Renal pelvis (tissue), 12 donors: ENCODE measurements around the gene NEMP2. TPM values are rescaled to one million over a fixed set of nuclear protein-coding genes. Genes with fewer than 3 reads are reported as not detected.
A peak's percentile ranks its signal among the peaks of the same experiment; 100 is the strongest.

Source experiments
- DNase-seq: peaks from one replicate; pipeline ENCODE4 v3.0.0-alpha.2; 2013
- long read RNA-seq, 16 experiments: transcript quantifications; one replicate each; lab custom pipeline, GENCODE V29; 2026
- polyA plus RNA-seq, 3 donors: library from polyadenylated mRNA; unstranded; fragments of 120-200 nt; gene quantifications; one replicate each; pipeline ENCODE4 v1.2.1, GENCODE V29; 2013; ENCODE audit not compliant: insufficient read length in 3 of 3

Gene NEMP2
- 10 to 100 TPM; 11.2 to 13.7 (median 11.8) TPM for polyA plus RNA-seq
- long read RNA-seq, donor 1, full-length matches to known transcripts: 2 of 2 reads
- long read RNA-seq, donor 1, partial matches to known transcripts: 0 of 2 reads
- long read RNA-seq, donor 1, other reads (novel, unspliced or antisense): 0 of 2 reads
- long read RNA-seq, donor 2, full-length matches to known transcripts: 1 of 1 reads
- long read RNA-seq, donor 2, partial matches to known transcripts: 0 of 1 reads
- long read RNA-seq, donor 2, other reads (novel, unspliced or antisense): 0 of 1 reads
- long read RNA-seq, donor 3: 0 reads
- long read RNA-seq, donor 4, full-length matches to known transcripts: 1 of 1 reads
- long read RNA-seq, donor 4, partial matches to known transcripts: 0 of 1 reads
- long read RNA-seq, donor 4, other reads (novel, unspliced or antisense): 0 of 1 reads
- long read RNA-seq, donor 5, partial matches to known transcripts: 7 of 7 reads
- long read RNA-seq, donor 5, other reads (novel, unspliced or antisense): 0 of 7 reads
- long read RNA-seq, donor 6, full-length matches to known transcripts: 2 of 19 reads
- long read RNA-seq, donor 6, partial matches to known transcripts: 12 of 19 reads
- long read RNA-seq, donor 6, other reads (novel, unspliced or antisense): 5 of 19 reads
- long read RNA-seq, donor 7, full-length matches to known transcripts: 1 of 1 reads
- long read RNA-seq, donor 7, partial matches to known transcripts: 0 of 1 reads
- long read RNA-seq, donor 7, other reads (novel, unspliced or antisense): 0 of 1 reads
- long read RNA-seq, donor 8, full-length matches to known transcripts: 1 of 1 reads
- long read RNA-seq, donor 8, partial matches to known transcripts: 0 of 1 reads
- long read RNA-seq, donor 8, other reads (novel, unspliced or antisense): 0 of 1 reads
- long read RNA-seq, donor 9, full-length matches to known transcripts: 2 of 2 reads
- long read RNA-seq, donor 9, partial matches to known transcripts: 0 of 2 reads
- long read RNA-seq, donor 9, other reads (novel, unspliced or antisense): 0 of 2 reads
- long read RNA-seq, donor 10, full-length matches to known transcripts: 1 of 1 reads
- long read RNA-seq, donor 10, partial matches to known transcripts: 0 of 1 reads
- long read RNA-seq, donor 10, other reads (novel, unspliced or antisense): 0 of 1 reads
- long read RNA-seq, donor 11, full-length matches to known transcripts: 1 of 1 reads
- long read RNA-seq, donor 11, partial matches to known transcripts: 0 of 1 reads
- long read RNA-seq, donor 11, other reads (novel, unspliced or antisense): 0 of 1 reads
- long read RNA-seq, donor 12, full-length matches to known transcripts: 3 of 8 reads
- long read RNA-seq, donor 12, partial matches to known transcripts: 0 of 8 reads
- long read RNA-seq, donor 12, other reads (novel, unspliced or antisense): 5 of 8 reads
- long read RNA-seq, donor 13, full-length matches to known transcripts: 1 of 1 reads
- long read RNA-seq, donor 13, partial matches to known transcripts: 0 of 1 reads
- long read RNA-seq, donor 13, other reads (novel, unspliced or antisense): 0 of 1 reads
- long read RNA-seq, donor 14: 0 reads
- long read RNA-seq, donor 15, full-length matches to known transcripts: 2 of 2 reads
- long read RNA-seq, donor 15, partial matches to known transcripts: 0 of 2 reads
- long read RNA-seq, donor 15, other reads (novel, unspliced or antisense): 0 of 2 reads
- long read RNA-seq, donor 16, full-length matches to known transcripts: 2 of 2 reads
- long read RNA-seq, donor 16, partial matches to known transcripts: 0 of 2 reads
- long read RNA-seq, donor 16, other reads (novel, unspliced or antisense): 0 of 2 reads

- DNase-seq: peak; percentile 79
Observed at GRCh38 chr2:190534310-190535120, at the start of gene NEMP2. NEMP2 (minus strand) TSS chr2:190534722; CDS start chr2:190534655, 67 bp downstream.

- no peak for DNase-seq
Observed at GRCh38 chr2:190583507-190584337, 49.2 kb upstream of the NEMP2 start.

GRCh38 chr2:190582736-190583506 lies 48.4 kb upstream of the NEMP2 start:
- no peak for DNase-seq

GRCh38 chr2:190582019-190582418 lies 47.5 kb upstream of the NEMP2 start:
- no peak for DNase-seq

- DNase-seq: no peak
Observed at GRCh38 chr2:190579915-190580846, 45.7 kb upstream of the NEMP2 start.

GRCh38 chr2:190579058-190579410 lies 44.5 kb upstream of the NEMP2 start:
- DNase-seq: no peak

- peak; percentile 11 for DNase-seq
Observed at GRCh38 chr2:190578158-190579057, 43.9 kb upstream of the NEMP2 start.

- DNase-seq: no peak
Observed at GRCh38 chr2:190576573-190576972, 42.1 kb upstream of the NEMP2 start.

GRCh38 chr2:190575263-190575662 lies 40.7 kb upstream of the NEMP2 start:
- no peak for DNase-seq

GRCh38 chr2:190574169-190574568 lies 39.6 kb upstream of the NEMP2 start:
- DNase-seq: no peak

GRCh38 chr2:190572246-190572645 lies 37.7 kb upstream of the NEMP2 start:
- DNase-seq: no peak

GRCh38 chr2:190571686-190572085 lies 37.2 kb upstream of the NEMP2 start:
- DNase-seq: no peak

GRCh38 chr2:190570871-190571270 lies 36.3 kb upstream of the NEMP2 start:
- DNase-seq: no peak

- no peak for DNase-seq
Observed at GRCh38 chr2:190569994-190570755, 35.7 kb upstream of the NEMP2 start.

- no peak for DNase-seq
Observed at GRCh38 chr2:190564838-190565237, 30.3 kb upstream of the NEMP2 start.
